NB4 (cell line): ENCODE measurements around the gene DPP9.

Experiments used
- CTCF ChIP-seq: IDR thresholded peaks from one replicate; pipeline ENCODE4 v1.5.1; 2012; ENCODE audit warnings: low read depth, low read length
- MAX ChIP-seq: IDR thresholded peaks from 2 replicates; pipeline ENCODE4 v1.6.1; 2011; ENCODE audit warnings: low read depth, low read length
- MYC ChIP-seq: IDR thresholded peaks from 2 replicates; pipeline ENCODE4 v1.6.1; 2011; ENCODE audit warnings: low read depth, low read length
- POLR2A ChIP-seq: IDR thresholded peaks from 2 replicates; pipeline ENCODE4 v1.6.1; 2011; ENCODE audit warnings: mild to moderate bottlenecking; ENCODE audit not compliant: insufficient read length; ENCODE audit errors: extremely low read depth

- TF ChIP-seq CTCF (no peak), POLR2A (no peak), MYC (no peak), MAX (no peak)
Observed at GRCh38 chr19:4704317-4704673, 19.3 kb downstream of the DPP9 start.
